Right lobe of liver (tissue), 4 donors: ENCODE data around the gene CSNK1A1.

Source experiments
- CTCF ChIP-seq, 4 donors: fragments of 200-600 bp in 3 of 4; fragments of 450-650 bp in 1 of 4; IDR thresholded peaks; one replicate each; pipeline versions ENCODE4 v1.5.1 to v1.8.0; 2016 to 2022; ENCODE audit warnings: antibody characterized with exemption in 4 of 4, mild to moderate bottlenecking in 2 of 4
- POLR2A ChIP-seq: fragments of 450-650 bp; IDR thresholded peaks from one replicate; pipeline ENCODE4 v1.6.1; 2017; ENCODE audit warnings: antibody characterized with exemption, mild to moderate bottlenecking
- donor health status: DM: no; HTN: no; CAD: no.
- donor health status: DM: no; HTN: no; CAD: no.
- donor health status: DM: no; HTN: yes; CAD: no.

GRCh38 chr5:149597618-149598017 lies 46.4 kb upstream of the CSNK1A1 start:
- no peak for TF ChIP-seq CTCF (IDR thresholded peaks at IDR 0.05)
- no peak for TF ChIP-seq POLR2A
